ENCODE data around the gene ARHGEF3.

GRCh38 chr3:56759532-56759931, 42.2 kb downstream of the ARHGEF3 start:
- no peak for TF ChIP-seq CTCF (IDR thresholded peaks at IDR 0.05)
- no peak for TF ChIP-seq POLR2A (IDR thresholded peaks at IDR 0.05)

Data from sigmoid colon (tissue), 3 donors.